22Rv1 (cell line): ENCODE data around the gene ASB5.

Source experiments
- H3K27ac ChIP-seq: fragments of 450-650 bp; 2 replicates; pipeline ENCODE4 v1.5.1; 2017
- CTCF ChIP-seq: fragments of 450-650 bp; IDR thresholded peaks from 2 replicates; pipeline ENCODE4 v1.5.1; 2017; ENCODE audit warnings: mild to moderate bottlenecking
- ZFX ChIP-seq: fragments of 450-650 bp; IDR thresholded peaks from 2 replicates; pipeline ENCODE4 v1.6.1; 2017; ENCODE audit warnings: antibody characterized with exemption, borderline replicate concordance

The ASB5 gene

DNA sequence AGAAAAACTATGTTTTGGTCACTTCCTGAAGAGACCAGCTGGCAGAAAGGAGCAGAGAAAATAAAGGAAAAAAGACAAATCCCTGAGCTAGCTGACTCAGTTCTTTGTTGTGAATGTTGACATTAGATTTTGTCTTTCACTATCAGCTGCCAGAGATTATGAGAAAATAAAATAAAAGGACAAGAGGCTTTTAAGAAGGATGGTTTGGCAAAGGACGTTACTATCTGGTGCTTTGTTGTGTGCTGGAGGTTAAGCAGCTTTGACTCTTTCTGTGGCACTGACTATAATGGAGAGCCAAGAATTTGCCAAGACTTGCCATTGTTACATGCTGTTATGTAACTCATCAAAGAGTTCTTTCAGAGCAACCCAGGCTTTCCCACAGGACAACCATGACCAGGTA lies 12.1 kb downstream of the ASB5 start:
- TF ChIP-seq ZFX (no peak), CTCF (no peak)
- no peak overlapping the region for H3K27ac ChIP-seq

GRCh38 chr4:176242764-176243347 lies 26.2 kb downstream of the ASB5 start:
- H3K27ac ChIP-seq = no peak overlapping the region
- TF ChIP-seq CTCF (no peak), ZFX (no peak)

DNA sequence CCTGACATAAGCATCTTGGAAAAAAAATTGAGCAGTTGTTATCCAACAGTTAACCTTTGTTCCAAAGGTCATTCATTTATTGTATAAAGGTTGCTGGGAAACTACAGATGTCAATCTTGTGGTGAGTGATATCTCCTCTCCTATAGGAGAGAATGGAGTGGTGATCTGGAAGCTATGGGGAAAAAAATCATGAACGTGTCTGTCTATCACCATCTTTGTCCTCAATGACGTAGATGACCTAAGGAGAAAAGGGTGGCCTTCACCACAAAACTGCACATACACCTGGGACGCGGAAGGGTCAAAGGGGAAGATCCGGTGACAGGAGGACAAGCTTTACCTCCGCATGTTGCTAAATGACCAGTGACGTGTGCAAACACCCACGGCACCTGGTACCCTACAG lies 27.3 kb downstream of the ASB5 start:
- no peak overlapping the region for H3K27ac ChIP-seq
- TF ChIP-seq ZFX (no peak), CTCF (no peak)

DNA sequence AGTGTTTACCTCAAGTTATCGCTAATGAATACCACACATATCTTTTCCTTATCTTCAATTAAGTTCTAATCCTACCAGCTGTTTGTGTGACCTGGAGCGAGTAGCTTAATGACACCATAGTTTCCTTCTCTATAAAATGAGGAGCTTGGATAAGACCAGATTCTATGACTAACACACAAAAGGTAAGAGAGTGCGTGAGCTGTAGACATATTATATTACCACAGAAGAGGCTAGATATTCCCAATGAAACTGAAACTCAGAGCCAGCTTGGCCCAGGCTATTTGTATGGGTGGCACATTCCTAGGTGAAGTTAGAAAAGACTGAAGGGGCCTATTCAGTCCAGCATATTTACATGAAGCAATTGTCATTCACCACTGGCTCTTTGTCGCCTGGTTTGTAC lies 30.2 kb downstream of the ASB5 start:
- TF ChIP-seq CTCF (no peak), ZFX (no peak)
- H3K27ac ChIP-seq = no peak overlapping the region

DNA sequence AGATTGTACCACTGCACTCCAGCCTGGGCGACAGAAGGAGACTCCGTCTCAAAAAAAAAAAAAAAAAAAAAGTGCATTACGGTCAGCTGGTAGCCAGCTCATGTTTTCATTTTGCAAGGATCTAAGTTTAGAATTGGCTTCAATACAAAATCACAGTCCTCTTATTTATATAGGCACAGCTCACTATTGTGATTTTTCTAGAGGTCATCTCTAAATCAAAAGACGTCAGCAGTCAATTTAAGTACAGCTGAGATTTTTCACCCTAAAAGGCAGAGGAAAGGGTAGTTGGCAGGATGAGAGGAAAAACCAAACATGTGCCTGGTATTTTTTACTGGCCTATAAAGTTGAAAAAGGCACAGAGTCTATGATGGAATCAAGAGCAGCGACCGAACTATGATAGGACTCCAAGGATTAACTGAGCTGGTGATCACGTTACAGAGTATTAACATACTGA lies 30.8 kb downstream of the ASB5 start:
- no peak overlapping the region for H3K27ac ChIP-seq
- TF ChIP-seq ZFX = no peak
- no peak for TF ChIP-seq CTCF

DNA sequence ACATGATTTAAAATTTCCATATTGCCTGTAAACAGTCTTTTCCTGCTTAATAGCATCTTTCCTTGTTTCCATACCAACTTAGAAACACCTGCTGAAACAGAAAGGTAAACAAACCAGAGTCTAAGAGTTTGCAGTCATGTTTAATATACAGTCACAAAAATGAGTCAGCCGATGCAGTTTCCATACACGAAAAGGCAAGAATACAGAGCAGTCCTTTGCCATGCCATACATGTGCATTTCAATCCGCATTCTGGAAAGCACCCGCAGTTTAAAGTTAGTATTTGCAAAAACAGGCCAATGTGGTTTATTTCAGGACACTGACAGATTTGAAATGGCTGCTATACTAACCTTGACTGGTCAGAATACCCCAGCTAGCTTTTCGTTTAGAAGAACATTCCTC lies 32.1 kb downstream of the ASB5 start:
- H3K27ac ChIP-seq = no peak overlapping the region
- no peak for TF ChIP-seq ZFX
- TF ChIP-seq CTCF = no peak

DNA sequence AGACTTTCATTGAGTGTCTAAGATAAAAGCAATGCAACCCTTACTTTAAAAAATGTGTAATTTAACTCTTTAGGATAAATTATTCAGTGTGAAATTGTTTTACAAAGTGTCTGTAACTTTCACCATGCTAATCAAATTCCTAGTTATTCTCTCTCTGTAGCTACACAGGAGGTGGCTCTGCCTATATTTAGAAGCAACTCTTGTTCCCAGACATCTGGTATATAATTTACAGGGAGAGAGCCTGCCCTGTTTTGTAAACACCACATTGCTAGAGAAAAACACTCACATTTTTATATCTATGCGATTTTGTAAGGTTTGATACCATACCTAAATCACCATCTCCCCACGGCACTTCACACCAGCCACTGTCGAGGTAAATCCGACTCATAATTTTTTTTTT lies 38.2 kb downstream of the ASB5 start:
- TF ChIP-seq ZFX (no peak), CTCF (no peak)
- H3K27ac ChIP-seq = no peak overlapping the region
